ENCODE results near the gene LRR1. TPM values are rescaled to one million over a fixed set of nuclear protein-coding genes. Genes with fewer than 3 reads are reported as not detected.
"Not testable (repeated sequence)": the region's sequence is repeated elsewhere in the genome, so short reads cannot be mapped to it uniquely, and the experiment has no call there.

The LRR1 gene
- total RNA-seq, 2 donors from 2014 or later = 18.2 to 26.7 TPM

GRCh38 chr14:49621114-49621881 is 22.6 kb downstream of the LRR1 start:
- ATAC-seq = peak; percentile 50
- DNase-seq = peak; percentile 64 to 81
- intact Hi-C loops (cut with DNase I, micrococcal nuclease) = no loop called here

GRCh38 chr14:49622022-49622607 is 23.4 kb downstream of the LRR1 start:
- DNase-seq (no peak), ATAC-seq (no peak)
- intact Hi-C loops (cut with DNase I, micrococcal nuclease) = no loop called here

GRCh38 chr14:49623387-49623786 is 24.6 kb downstream of the LRR1 start:
- ATAC-seq (no peak), DNase-seq (no peak)
- intact Hi-C loops (cut with DNase I, micrococcal nuclease) = no loop called here

- ATAC-seq (peak; percentile 42), DNase-seq (no peak)
- intact Hi-C loops (cut with DNase I, micrococcal nuclease) = no loop called here
Observed at GRCh38 chr14:49623941-49624839, 25.4 kb downstream of the LRR1 start.

GRCh38 chr14:49633640-49634546 is 35.2 kb downstream of the LRR1 start:
- DNase-seq = peak; percentile 93 to 94
- intact Hi-C loops (cut with DNase I, micrococcal nuclease) = loop anchor here (10.0 kb wide), 1 partner anchor 61 kb away; the partner anchor contains the start of gene KLHDC1 (in 2 of the 2)
- ATAC-seq = peak; percentile 85

GRCh38 chr14:49634547-49635334 is 36.0 kb downstream of the LRR1 start, which contains the start of gene DNAAF2:
Gene DNAAF2, minus strand, starts transcription at chr14:49635244. Its CDS starts 95 bp downstream, at chr14:49635149.
- peak; percentile 64 for ATAC-seq
- peak; percentile 72 to 81 for DNase-seq
- intact Hi-C loops (cut with DNase I, micrococcal nuclease) = loop anchor here (10.0 kb wide), 1 partner anchor 60 kb away; the partner anchor contains the start of gene KLHDC1 (in 2 of the 2)

- intact Hi-C loops (cut with DNase I, micrococcal nuclease) = loop anchor here (10.0 kb wide), 1 partner anchor 58 kb away; the partner anchor contains the start of gene KLHDC1 (in 2 of the 2)
- DNase-seq = no peak
- no peak for ATAC-seq
Observed at GRCh38 chr14:49636866-49637265, 38.1 kb downstream of the LRR1 start.

- intact Hi-C loops (cut with DNase I, micrococcal nuclease) = loop anchor here (10.0 kb wide), 1 partner anchor 57 kb away; the partner anchor contains the start of gene KLHDC1 (in 2 of the 2)
- DNase-seq = no peak
- ATAC-seq = no peak
Observed at GRCh38 chr14:49637534-49638078, 38.9 kb downstream of the LRR1 start.

- intact Hi-C loops (cut with DNase I, micrococcal nuclease) = no loop called here
- no peak for ATAC-seq
Observed at GRCh38 chr14:49640540-49641417, 42.0 kb downstream of the LRR1 start.

GRCh38 chr14:49641697-49642129 is 43.0 kb downstream of the LRR1 start:
- peak; percentile 98 for ATAC-seq
- DNase-seq = peak; percentile 61 to 88
- intact Hi-C loops (cut with DNase I, micrococcal nuclease) = no loop called here

More at GRCh38 chr14:49640540-49641417, 42.0 kb downstream of the LRR1 start:
- DNase-seq = no peak

GRCh38 chr14:49642163-49642562 is 43.4 kb downstream of the LRR1 start:
- ATAC-seq (no peak), DNase-seq (no peak)
- intact Hi-C loops (cut with DNase I, micrococcal nuclease) = no loop called here

GRCh38 chr14:49653508-49653907 is 54.8 kb downstream of the LRR1 start:
- no peak for ATAC-seq
- intact Hi-C loops (cut with DNase I, micrococcal nuclease) = no loop called here

GRCh38 chr14:49654511-49654910 is 55.8 kb downstream of the LRR1 start:
- DNase-seq (no peak), ATAC-seq (no peak)
- intact Hi-C loops (cut with DNase I, micrococcal nuclease) = no loop called here

More at GRCh38 chr14:49653508-49653907, 54.8 kb downstream of the LRR1 start:
- no peak for DNase-seq

- intact Hi-C loops (cut with DNase I, micrococcal nuclease) = not testable (repeated sequence)
Observed at GRCh38 chr14:49657500-49657899, 58.8 kb downstream of the LRR1 start.

GRCh38 chr14:49659526-49660455 is 61.1 kb downstream of the LRR1 start:
- peak; percentile 96 for ATAC-seq
- DNase-seq = no peak
- intact Hi-C loops (cut with DNase I, micrococcal nuclease) = no loop called here

More at GRCh38 chr14:49657500-49657899, 58.8 kb downstream of the LRR1 start:
- ATAC-seq, DNase-seq: not testable (repeated sequence)

All from left colon (tissue), 2 donors.